ENCODE results near the gene OGFR.

- no peak for TF ChIP-seq CTCF (IDR thresholded peaks at IDR 0.05)
- no peak for TF ChIP-seq REST (IDR thresholded peaks at IDR 0.05; ENCODE audit: insufficient read depth in 1 of 2, low read depth in 2 of 2, low read length in 1 of 2)
- TF ChIP-seq TCF7L2 (IDR thresholded peaks at IDR 0.05; ENCODE audit: low read depth, low read length), result no peak
- no peak for TF ChIP-seq POLR2AphosphoS5 (IDR thresholded peaks at IDR 0.05; ENCODE audit: low read depth, low read length)
- no peak for TF ChIP-seq SIN3A (IDR thresholded peaks at IDR 0.05; ENCODE audit: borderline replicate concordance, insufficient read depth, low read depth, low read length)
Observed at GRCh38 chr20:62822239-62822787, 17.7 kb downstream of the OGFR start.
